ENCODE measurements around the gene TBC1D3B.
"Not testable (repeated sequence)": the region's sequence is repeated elsewhere in the genome, so short reads cannot be mapped to it uniquely, and the experiment has no call there.

Gene TBC1D3B

GRCh38 chr17:36196131-36196486 is 19.7 kb upstream of the TBC1D3B start:
- Histone ChIP-seq H3K27me3 (ENCODE audit: insufficient read depth, low read length) (no peaks in the 10 kb centered on the region), H3K9ac (ENCODE audit: low read depth, low read length) (no peak overlapping the region), H3K4me1 (ENCODE audit: insufficient read depth, low read length) (peaks cover 4% of the 10 kb centered on the region), H3K36me3 (ENCODE audit: insufficient read depth, low read length) (no peaks in the 10 kb centered on the region), H3K4me3 (ENCODE audit: low read length) (no peak overlapping the region), H3K27ac (ENCODE audit: low read depth, low read length) (no peak overlapping the region), H3K9me3 (ENCODE audit: insufficient read depth, low read depth, low read length) (no peaks in the 10 kb centered on the region)
- 92% methylated on average over 3 of the region's 3 CpGs for WGBS

GRCh38 chr17:36195434-36196130 is 19.1 kb upstream of the TBC1D3B start:
- no peaks in the 10 kb centered on the region for H3K9me3 ChIP-seq (ENCODE audit: insufficient read depth, low read depth, low read length)
- WGBS = 56% methylated on average over 10 of the region's 10 CpGs
- no peaks in the 10 kb centered on the region for H3K36me3 ChIP-seq (ENCODE audit: insufficient read depth, low read length)
- H3K4me3 ChIP-seq (ENCODE audit: low read length) = no peak overlapping the region
- H3K27ac ChIP-seq (ENCODE audit: low read depth, low read length) = no peak overlapping the region
- H3K4me1 ChIP-seq (ENCODE audit: insufficient read depth, low read length) = peaks cover 4% of the 10 kb centered on the region
- no peak overlapping the region for H3K9ac ChIP-seq (ENCODE audit: low read depth, low read length)
- no peaks in the 10 kb centered on the region for H3K27me3 ChIP-seq (ENCODE audit: insufficient read depth, low read length)

- H3K4me3 ChIP-seq (ENCODE audit: low read length); H3K27ac ChIP-seq (ENCODE audit: low read depth, low read length); H3K27me3 ChIP-seq (ENCODE audit: insufficient read depth, low read length); H3K9ac ChIP-seq (ENCODE audit: low read depth, low read length); H3K4me1 ChIP-seq (ENCODE audit: insufficient read depth, low read length); H3K9me3 ChIP-seq (ENCODE audit: insufficient read depth, low read depth, low read length); H3K36me3 ChIP-seq (ENCODE audit: insufficient read depth, low read length): not testable (repeated sequence)
- WGBS = 93% methylated on average over 10 of the region's 10 CpGs
Observed at GRCh38 chr17:36194832-36195433, 18.5 kb upstream of the TBC1D3B start.

- H3K27me3 ChIP-seq (ENCODE audit: insufficient read depth, low read length); H3K9ac ChIP-seq (ENCODE audit: low read depth, low read length); H3K4me3 ChIP-seq (ENCODE audit: low read length); H3K27ac ChIP-seq (ENCODE audit: low read depth, low read length); H3K4me1 ChIP-seq (ENCODE audit: insufficient read depth, low read length); H3K36me3 ChIP-seq (ENCODE audit: insufficient read depth, low read length); H3K9me3 ChIP-seq (ENCODE audit: insufficient read depth, low read depth, low read length): not testable (repeated sequence)
- whole genome bisulfite sequencing = 95% methylated on average over 5 of the region's 8 CpGs
Observed at GRCh38 chr17:36194147-36194831, 17.9 kb upstream of the TBC1D3B start.

- peaks cover 4% of the 10 kb centered on the region for H3K4me1 ChIP-seq (ENCODE audit: insufficient read depth, low read length)
- H3K9me3 ChIP-seq (ENCODE audit: insufficient read depth, low read depth, low read length) = no peaks in the 10 kb centered on the region
- no peaks in the 10 kb centered on the region for H3K27me3 ChIP-seq (ENCODE audit: insufficient read depth, low read length)
- H3K36me3 ChIP-seq (ENCODE audit: insufficient read depth, low read length) = no peaks in the 10 kb centered on the region
- H3K27ac ChIP-seq (ENCODE audit: low read depth, low read length) = no peak overlapping the region
- no peak overlapping the region for H3K9ac ChIP-seq (ENCODE audit: low read depth, low read length)
- H3K4me3 ChIP-seq (ENCODE audit: low read length) = no peak overlapping the region
- no CpG with 5 or more reads among the region's 1 CpG for WGBS
Observed at GRCh38 chr17:36193216-36193775, 16.9 kb upstream of the TBC1D3B start.

GRCh38 chr17:36190549-36191330 is 14.3 kb upstream of the TBC1D3B start:
- H3K4me1 ChIP-seq (ENCODE audit: insufficient read depth, low read length); H3K9me3 ChIP-seq (ENCODE audit: insufficient read depth, low read depth, low read length); H3K4me3 ChIP-seq (ENCODE audit: low read length); H3K9ac ChIP-seq (ENCODE audit: low read depth, low read length); H3K27me3 ChIP-seq (ENCODE audit: insufficient read depth, low read length); H3K27ac ChIP-seq (ENCODE audit: low read depth, low read length); H3K36me3 ChIP-seq (ENCODE audit: insufficient read depth, low read length): not testable (repeated sequence)
- WGBS = 90% methylated on average over 9 of the region's 9 CpGs

GRCh38 chr17:36189993-36190392 is 13.6 kb upstream of the TBC1D3B start:
- not testable (repeated sequence) for H3K27me3 ChIP-seq (ENCODE audit: insufficient read depth, low read length); H3K9ac ChIP-seq (ENCODE audit: low read depth, low read length); H3K4me3 ChIP-seq (ENCODE audit: low read length); H3K27ac ChIP-seq (ENCODE audit: low read depth, low read length); H3K4me1 ChIP-seq (ENCODE audit: insufficient read depth, low read length); H3K36me3 ChIP-seq (ENCODE audit: insufficient read depth, low read length); H3K9me3 ChIP-seq (ENCODE audit: insufficient read depth, low read depth, low read length)
- 93% methylated on average over 5 of the region's 5 CpGs for WGBS

- no peak overlapping the region for H3K4me3 ChIP-seq (ENCODE audit: low read length)
- H3K9me3 ChIP-seq (ENCODE audit: insufficient read depth, low read depth, low read length) = no peaks in the 10 kb centered on the region
- 93% methylated on average over 5 of the region's 7 CpGs for WGBS
- no peaks in the 10 kb centered on the region for H3K36me3 ChIP-seq (ENCODE audit: insufficient read depth, low read length)
- H3K4me1 ChIP-seq (ENCODE audit: insufficient read depth, low read length) = peaks cover 4% of the 10 kb centered on the region; the same call in 1 of the 2 replicates
- no peaks in the 10 kb centered on the region for H3K27me3 ChIP-seq (ENCODE audit: insufficient read depth, low read length)
- no peak overlapping the region for H3K9ac ChIP-seq (ENCODE audit: low read depth, low read length)
- no peak overlapping the region for H3K27ac ChIP-seq (ENCODE audit: low read depth, low read length)
Observed at GRCh38 chr17:36188891-36189306, 12.5 kb upstream of the TBC1D3B start.

GRCh38 chr17:36187943-36188665 is 11.7 kb upstream of the TBC1D3B start:
- H3K27me3 ChIP-seq (ENCODE audit: insufficient read depth, low read length); H3K27ac ChIP-seq (ENCODE audit: low read depth, low read length); H3K9ac ChIP-seq (ENCODE audit: low read depth, low read length); H3K4me1 ChIP-seq (ENCODE audit: insufficient read depth, low read length); H3K4me3 ChIP-seq (ENCODE audit: low read length); H3K9me3 ChIP-seq (ENCODE audit: insufficient read depth, low read depth, low read length); H3K36me3 ChIP-seq (ENCODE audit: insufficient read depth, low read length): not testable (repeated sequence)
- WGBS = 68% methylated on average over 4 of the region's 5 CpGs

- H3K9me3 ChIP-seq (ENCODE audit: insufficient read depth, low read depth, low read length); H3K36me3 ChIP-seq (ENCODE audit: insufficient read depth, low read length); H3K27ac ChIP-seq (ENCODE audit: low read depth, low read length); H3K4me3 ChIP-seq (ENCODE audit: low read length); H3K9ac ChIP-seq (ENCODE audit: low read depth, low read length); H3K4me1 ChIP-seq (ENCODE audit: insufficient read depth, low read length): not testable (repeated sequence)
- peaks cover 18% of the 10 kb centered on the region for H3K27me3 ChIP-seq (ENCODE audit: insufficient read depth, low read length)
- 89% methylated on average over 10 of the region's 13 CpGs for WGBS
Observed at GRCh38 chr17:36186810-36187763, 10.7 kb upstream of the TBC1D3B start.
